K562 (cell line): Measurements from ENCODE around the gene TMEM144. TPM values are rescaled to one million over a fixed set of nuclear protein-coding genes. Genes with fewer than 3 reads are reported as not detected.

Source experiments
- ARID1B ChIP-seq: fragments of 450-650 bp; IDR thresholded peaks from 2 replicates; pipeline ENCODE4 v1.6.1; 2016; ENCODE audit warnings: antibody characterized with exemption, mild to moderate bottlenecking, inconsistent platforms
- ASH1L ChIP-seq: fragments of 450-650 bp; IDR thresholded peaks from 2 replicates; pipeline ENCODE4 v1.6.1; 2018; ENCODE audit warnings: borderline replicate concordance, mild to moderate bottlenecking, low read depth; ENCODE audit not compliant: partially characterized antibody
- ATF1 ChIP-seq, 2 experiments: fragments of 450-650 bp in 1 of 2; IDR thresholded peaks; 2 replicates each; pipeline ENCODE4 v1.6.1; 2016; ENCODE audit warnings: missing compliant biosample characterization in 1 of 2, missing genetic modification characterization in 1 of 2
- BCOR ChIP-seq: fragments of 450-650 bp; IDR thresholded peaks from 2 replicates; pipeline ENCODE4 v1.6.1; 2016
- COPS2 ChIP-seq: fragments of 450-650 bp; conservative IDR thresholded peaks from 2 replicates; pipeline ENCODE4 v1.6.1; 2016; ENCODE audit warnings: mild to moderate bottlenecking, moderate library complexity
- NBN ChIP-seq: fragments of 450-650 bp; IDR thresholded peaks from 2 replicates; pipeline ENCODE4 v1.6.1; 2016; ENCODE audit warnings: low read depth, mild to moderate bottlenecking
- RBM15 ChIP-seq: fragments of 200-400 bp; formaldehyde crosslinking; IDR thresholded peaks from 2 replicates; pipeline ENCODE4 v1.6.1; 2018; ENCODE audit warnings: mild to moderate bottlenecking, low read length, moderate library complexity; ENCODE audit not compliant: insufficient read depth
- SETDB1 ChIP-seq: IDR thresholded peaks from one replicate; pipeline ENCODE4 v1.6.1; 2012; ENCODE audit warnings: low read length, control low read depth, inconsistent platforms
- SMARCE1 ChIP-seq: fragments of 450-650 bp; IDR thresholded peaks from 2 replicates; pipeline ENCODE4 v1.7.1; 2016; ENCODE audit warnings: mild to moderate bottlenecking
- SNAPC5 ChIP-seq: fragments of 250-450 bp; sonication (Bioruptor Pico); IDR thresholded peaks from 2 replicates; pipeline ENCODE4 v1.8.0; 2021; ENCODE audit warnings: moderate library complexity, mild to moderate bottlenecking, inconsistent platforms
- TEAD1 ChIP-seq, 2 experiments: fragments of 450-650 bp in 1 of 2; sonication (generic) in 1 of 2; formaldehyde crosslinking; IDR thresholded peaks; 2 replicates each; pipeline versions ENCODE4 v1.4.0 to v1.8.0; 2020 to 2022; ENCODE audit warnings: mild to moderate bottlenecking in 2 of 2, missing genetic modification reagents in 1 of 2
- THRB ChIP-seq: fragments of 450-650 bp; formaldehyde crosslinking; conservative IDR thresholded peaks from 2 replicates; pipeline ENCODE4 v1.4.0; 2022; ENCODE audit warnings: mild to moderate bottlenecking, missing genetic modification characterization
- ZNF134 ChIP-seq: fragments of 250-450 bp; sonication (Bioruptor Pico); conservative IDR thresholded peaks from 2 replicates; pipeline ENCODE4 v1.4.0; 2020
- ZNF311 ChIP-seq: fragments of 250-450 bp; sonication (Bioruptor Pico); IDR thresholded peaks from 2 replicates; pipeline ENCODE4 v1.4.0; 2020; ENCODE audit warnings: mild to moderate bottlenecking, moderate library complexity
- ZNF384 ChIP-seq: IDR thresholded peaks from 2 replicates; pipeline ENCODE4 v1.6.1; 2012; ENCODE audit warnings: low read depth, low read length, improper control_type of control experiment
- ZNF561 ChIP-seq: fragments of 450-650 bp; formaldehyde crosslinking; conservative IDR thresholded peaks from 2 replicates; pipeline ENCODE4 v1.4.0; 2020; ENCODE audit warnings: mild to moderate bottlenecking, moderate library complexity
- ZNF707 ChIP-seq: fragments of 250-450 bp; sonication (Bioruptor Pico); conservative IDR thresholded peaks from 2 replicates; pipeline ENCODE4 v1.8.0; 2022; ENCODE audit warnings: inconsistent platforms, mild to moderate bottlenecking, moderate library complexity
- polyA plus RNA-seq, 8 experiments: library from polyadenylated mRNA; depleted of rRNA in 4 of 8; stranded (reverse) in 5 of 8; unstranded in 3 of 8; fragments of >200 nt; fragmentation: Nextera tagmentation in 2 of 8; fragmentation: Illumina TruSeq in 1 of 8; extraction: Ambion mirVana in 2 of 8; extraction: Trizol in 1 of 8; gene quantifications; 2 replicates each; pipeline versions ENCODE4 v1.2.1 to v1.2.3, GENCODE V29; 2011 to 2014; ENCODE audit warnings: inconsistent platforms in 1 of 8, missing spikeins in 1 of 8
- total RNA-seq, 7 experiments: library from RNA; depleted of rRNA in 6 of 7; stranded (reverse); fragments of >200 nt in 6 of 7; fragmentation: Illumina TruSeq in 2 of 7; extraction: Trizol in 2 of 7; gene quantifications; 2 replicates each; pipeline versions ENCODE4 v1.2.1 to v1.2.3, GENCODE V29; 2011 to 2021; ENCODE audit warnings: low replicate concordance in 1 of 7
- TF ChIP-seq, protein P1 (sequence below): fragments of 450-650 bp; IDR thresholded peaks from one replicate; pipeline ENCODE4 v1.6.1; 2018; ENCODE audit warnings: mild to moderate bottlenecking, moderate library complexity; ENCODE audit not compliant: partially characterized antibody
- TF ChIP-seq, protein P2 (sequence below): sonication (generic); formaldehyde crosslinking; IDR thresholded peaks from 2 replicates; pipeline ENCODE4 v1.8.0; 2023; ENCODE audit warnings: missing genetic modification reagents, mild to moderate bottlenecking, borderline replicate concordance

TMEM144 gene
- total and polyA plus RNA-seq, 9 of the 15 experiments (the other 6 are each of a cell fraction or from before 2014, with no cell fraction given) = 4.0 to 12.0 (median 6.1) TPM

GRCh38 chr4:158209825-158210807 is at the start of gene TMEM144 (continued):
- peak in 1 of 2 experiments; percentile 53; a peak in 1 of 4 replicates for TF ChIP-seq TEAD1 (CRISPR knock-in tag; IDR thresholded peaks at IDR 0.05)
- TF ChIP-seq ZNF311 (CRISPR knock-in tag) = no peak
- TF ChIP-seq ZNF384 = no peak
- no peak for TF ChIP-seq ASH1L
- peak; percentile 70 for TF ChIP-seq SMARCE1
- no peak for TF ChIP-seq ZNF561
- TF ChIP-seq, protein P1, sequence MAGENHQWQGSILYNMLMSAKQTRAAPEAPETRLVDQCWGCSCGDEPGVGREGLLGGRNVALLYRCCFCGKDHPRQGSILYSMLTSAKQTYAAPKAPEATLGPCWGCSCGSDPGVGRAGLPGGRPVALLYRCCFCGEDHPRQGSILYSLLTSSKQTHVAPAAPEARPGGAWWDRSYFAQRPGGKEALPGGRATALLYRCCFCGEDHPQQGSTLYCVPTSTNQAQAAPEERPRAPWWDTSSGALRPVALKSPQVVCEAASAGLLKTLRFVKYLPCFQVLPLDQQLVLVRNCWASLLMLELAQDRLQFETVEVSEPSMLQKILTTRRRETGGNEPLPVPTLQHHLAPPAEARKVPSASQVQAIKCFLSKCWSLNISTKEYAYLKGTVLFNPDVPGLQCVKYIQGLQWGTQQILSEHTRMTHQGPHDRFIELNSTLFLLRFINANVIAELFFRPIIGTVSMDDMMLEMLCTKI = no peak
- TF ChIP-seq SNAPC5 = no peak
- no peak for TF ChIP-seq ZNF134 (CRISPR knock-in tag)
- TF ChIP-seq, protein P2, sequence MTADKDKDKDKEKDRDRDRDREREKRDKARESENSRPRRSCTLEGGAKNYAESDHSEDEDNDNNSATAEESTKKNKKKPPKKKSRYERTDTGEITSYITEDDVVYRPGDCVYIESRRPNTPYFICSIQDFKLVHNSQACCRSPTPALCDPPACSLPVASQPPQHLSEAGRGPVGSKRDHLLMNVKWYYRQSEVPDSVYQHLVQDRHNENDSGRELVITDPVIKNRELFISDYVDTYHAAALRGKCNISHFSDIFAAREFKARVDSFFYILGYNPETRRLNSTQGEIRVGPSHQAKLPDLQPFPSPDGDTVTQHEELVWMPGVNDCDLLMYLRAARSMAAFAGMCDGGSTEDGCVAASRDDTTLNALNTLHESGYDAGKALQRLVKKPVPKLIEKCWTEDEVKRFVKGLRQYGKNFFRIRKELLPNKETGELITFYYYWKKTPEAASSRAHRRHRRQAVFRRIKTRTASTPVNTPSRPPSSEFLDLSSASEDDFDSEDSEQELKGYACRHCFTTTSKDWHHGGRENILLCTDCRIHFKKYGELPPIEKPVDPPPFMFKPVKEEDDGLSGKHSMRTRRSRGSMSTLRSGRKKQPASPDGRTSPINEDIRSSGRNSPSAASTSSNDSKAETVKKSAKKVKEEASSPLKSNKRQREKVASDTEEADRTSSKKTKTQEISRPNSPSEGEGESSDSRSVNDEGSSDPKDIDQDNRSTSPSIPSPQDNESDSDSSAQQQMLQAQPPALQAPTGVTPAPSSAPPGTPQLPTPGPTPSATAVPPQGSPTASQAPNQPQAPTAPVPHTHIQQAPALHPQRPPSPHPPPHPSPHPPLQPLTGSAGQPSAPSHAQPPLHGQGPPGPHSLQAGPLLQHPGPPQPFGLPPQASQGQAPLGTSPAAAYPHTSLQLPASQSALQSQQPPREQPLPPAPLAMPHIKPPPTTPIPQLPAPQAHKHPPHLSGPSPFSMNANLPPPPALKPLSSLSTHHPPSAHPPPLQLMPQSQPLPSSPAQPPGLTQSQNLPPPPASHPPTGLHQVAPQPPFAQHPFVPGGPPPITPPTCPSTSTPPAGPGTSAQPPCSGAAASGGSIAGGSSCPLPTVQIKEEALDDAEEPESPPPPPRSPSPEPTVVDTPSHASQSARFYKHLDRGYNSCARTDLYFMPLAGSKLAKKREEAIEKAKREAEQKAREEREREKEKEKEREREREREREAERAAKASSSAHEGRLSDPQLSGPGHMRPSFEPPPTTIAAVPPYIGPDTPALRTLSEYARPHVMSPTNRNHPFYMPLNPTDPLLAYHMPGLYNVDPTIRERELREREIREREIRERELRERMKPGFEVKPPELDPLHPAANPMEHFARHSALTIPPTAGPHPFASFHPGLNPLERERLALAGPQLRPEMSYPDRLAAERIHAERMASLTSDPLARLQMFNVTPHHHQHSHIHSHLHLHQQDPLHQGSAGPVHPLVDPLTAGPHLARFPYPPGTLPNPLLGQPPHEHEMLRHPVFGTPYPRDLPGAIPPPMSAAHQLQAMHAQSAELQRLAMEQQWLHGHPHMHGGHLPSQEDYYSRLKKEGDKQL (CRISPR knock-in tag) = no peak
- no peak for TF ChIP-seq RBM15
- no peak for TF ChIP-seq COPS2
- TF ChIP-seq ARID1B = peak; percentile 58
- 0 out of 2 replicates have a peak, but pooled peaks have one; percentile 26 for TF ChIP-seq BCOR
- TF ChIP-seq THRB (CRISPR knock-in tag) = no peak
- TF ChIP-seq ZNF707 = no peak
- TF ChIP-seq NBN = peak; percentile 71; the same call in 1 of the 2 replicates
- TF ChIP-seq SETDB1 = no peak
- TF ChIP-seq ATF1 (CRISPR knock-in tag; IDR thresholded peaks at IDR 0.05) = no peak
- peak; percentile 69 for TF ChIP-seq ATF1 (tag; IDR thresholded peaks at IDR 0.05)
